GM23338 (cell line): ENCODE results near the gene DMAC2L. TPM values are rescaled to one million over a fixed set of nuclear protein-coding genes. Genes with fewer than 3 reads are reported as not detected.

ENCODE experiments used
- ATAC-seq: fragments of 200-7000 bp; cut with Tn5 transposase; 3 replicates; pipeline ENCODE4 v1.9.1; 2020
- DNase-seq: peaks from one replicate; pipeline ENCODE4 v3.0.0-alpha.2; 2015; ENCODE audit warnings: low spot score
- H2AFZ ChIP-seq: fragments of 200-600 bp; sonication (generic); 2 replicates; pipeline ENCODE4 v1.8.0; 2016; ENCODE audit warnings: antibody characterized with exemption, mild to moderate bottlenecking, moderate library complexity
- H3F3A ChIP-seq: fragments of 200-600 bp; sonication (generic); replicated peaks from 2 replicates; pipeline ENCODE4 v1.8.0; 2017; ENCODE audit warnings: antibody characterized with exemption, mixed run types, low read depth
- H3K27ac ChIP-seq: fragments of 200-600 bp; sonication (generic); 2 replicates; pipeline ENCODE4 v1.6.1; 2016; ENCODE audit warnings: low read depth
- H3K27me3 ChIP-seq: fragments of 200-600 bp; sonication (generic); 2 replicates; pipeline ENCODE4 v1.8.0; 2016; ENCODE audit warnings: mild to moderate bottlenecking, mixed run types, moderate library complexity; ENCODE audit not compliant: insufficient read depth
- H3K36me3 ChIP-seq: fragments of 200-600 bp; sonication (generic); 2 replicates; pipeline ENCODE4 v1.8.0; 2016; ENCODE audit warnings: mild to moderate bottlenecking; ENCODE audit not compliant: insufficient read depth
- H3K4me1 ChIP-seq: fragments of 200-600 bp; sonication (generic); 2 replicates; pipeline ENCODE4 v1.8.0; 2016; ENCODE audit warnings: mild to moderate bottlenecking, moderate library complexity; ENCODE audit not compliant: insufficient read depth
- H3K4me2 ChIP-seq: fragments of 200-600 bp; sonication (generic); 2 replicates; pipeline ENCODE4 v1.7.1; 2017; ENCODE audit warnings: mixed run types
- H3K4me3 ChIP-seq: fragments of 200-600 bp; sonication (generic); 2 replicates; pipeline ENCODE4 v1.6.1; 2016; ENCODE audit warnings: mixed run types
- H3K79me2 ChIP-seq: fragments of 200-600 bp; sonication (generic); replicated peaks from 2 replicates; pipeline ENCODE4 v1.8.0; 2017; ENCODE audit warnings: mild to moderate bottlenecking; ENCODE audit not compliant: insufficient read depth
- H3K9me2 ChIP-seq: fragments of 200-600 bp; sonication (generic); 2 replicates; pipeline ENCODE4 v1.8.0; 2017; ENCODE audit not compliant: insufficient read depth
- H4K20me1 ChIP-seq: fragments of 200-600 bp; sonication (generic); replicated peaks from 2 replicates; pipeline ENCODE4 v1.8.0; 2017; ENCODE audit warnings: mild to moderate bottlenecking; ENCODE audit not compliant: insufficient read depth
- H3K27ac Mint-ChIP-seq: 2 replicates; pipeline ENCODE4 v1.8.0; 2020; ENCODE audit warnings: inconsistent platforms, mild to moderate bottlenecking, moderate library complexity, mixed read lengths
- H3K27me3 Mint-ChIP-seq: 3 replicates; pipeline ENCODE4 v1.8.0; 2022; ENCODE audit warnings: low read depth, mild to moderate bottlenecking, moderate library complexity, mixed read lengths, inconsistent platforms; ENCODE audit not compliant: insufficient read depth, poor library complexity
- H3K36me3 Mint-ChIP-seq: 3 replicates; pipeline ENCODE4 v1.8.0; 2021; ENCODE audit warnings: low read depth, mild to moderate bottlenecking, inconsistent platforms, moderate library complexity, mixed read lengths
- H3K4me1 Mint-ChIP-seq: 3 replicates; pipeline ENCODE4 v1.8.0; 2020; ENCODE audit warnings: mild to moderate bottlenecking, inconsistent platforms, mixed read lengths
- H3K4me3 Mint-ChIP-seq: 3 replicates; pipeline ENCODE4 v1.8.0; 2021; ENCODE audit warnings: moderate library complexity, mild to moderate bottlenecking, inconsistent platforms, mixed read lengths
- H3K9me3 Mint-ChIP-seq: 3 replicates; pipeline ENCODE4 v1.8.0; 2020; ENCODE audit warnings: moderate library complexity, mild to moderate bottlenecking, inconsistent platforms, mixed read lengths
- CREB1 ChIP-seq: fragments of 250-450 bp; sonication (Bioruptor Pico); IDR thresholded peaks from 2 replicates; pipeline ENCODE4 v1.5.0; 2020; ENCODE audit warnings: low read depth, mild to moderate bottlenecking, moderate library complexity
- EZH2 ChIP-seq: fragments of 200-600 bp; sonication (generic); IDR thresholded peaks from one replicate; pipeline ENCODE4 v1.8.0; 2017; ENCODE audit warnings: antibody characterized with exemption, mild to moderate bottlenecking, low read depth; ENCODE audit not compliant: unreplicated experiment
- EZH2phosphoT487 ChIP-seq: fragments of 200-600 bp; sonication (generic); IDR thresholded peaks from one replicate; pipeline ENCODE4 v1.8.1; 2018; ENCODE audit warnings: antibody characterized with exemption; ENCODE audit not compliant: unreplicated experiment
- JUNB ChIP-seq: IDR thresholded peaks from one replicate; pipeline ENCODE4 v1.6.1; 2016; ENCODE audit warnings: antibody characterized with exemption; ENCODE audit not compliant: unreplicated experiment
- NANOG ChIP-seq: IDR thresholded peaks from 2 replicates; pipeline ENCODE4 v1.6.1; 2016; ENCODE audit warnings: antibody characterized with exemption, borderline replicate concordance
- POLR2AphosphoS5 ChIP-seq: IDR thresholded peaks from 2 replicates; pipeline ENCODE4 v1.6.1; 2016; ENCODE audit warnings: antibody characterized with exemption, low read depth
- STAT1 ChIP-seq: IDR thresholded peaks from one replicate; pipeline ENCODE4 v1.6.1; 2016; ENCODE audit warnings: antibody characterized with exemption; ENCODE audit not compliant: unreplicated experiment
- ZNF114 ChIP-seq: fragments of 250-450 bp; sonication (Bioruptor Pico); IDR thresholded peaks from 2 replicates; pipeline ENCODE4 v1.5.0; 2020; ENCODE audit warnings: mild to moderate bottlenecking, moderate library complexity
- ZNF331 ChIP-seq: fragments of 250-450 bp; sonication (Bioruptor Pico); IDR thresholded peaks from 2 replicates; pipeline ENCODE4 v1.5.0; 2020; ENCODE audit warnings: low read depth, mild to moderate bottlenecking, moderate library complexity
- polyA plus RNA-seq: library from polyadenylated mRNA; unstranded; fragments of >200 nt; fragmentation: Nextera tagmentation; extraction: Ambion mirVana; gene quantifications from 2 replicates; pipeline ENCODE4 v1.2.1, GENCODE V29; 2016
- total RNA-seq: library from RNA; depleted of rRNA; stranded (reverse); fragments of >200 nt; shearing (Covaris generic); gene quantifications from 2 replicates; pipeline ENCODE4 v1.2.3, GENCODE V29; 2014
- TF ChIP-seq, protein P1 (sequence below): IDR thresholded peaks from one replicate; pipeline ENCODE4 v1.6.1; 2018; ENCODE audit warnings: antibody characterized with exemption; ENCODE audit not compliant: unreplicated experiment
- TF ChIP-seq, protein P2 (sequence below): fragments of 250-450 bp; sonication (Bioruptor Pico); IDR thresholded peaks from 2 replicates; pipeline ENCODE4 v1.5.0; 2020; ENCODE audit warnings: mild to moderate bottlenecking, moderate library complexity
- TF ChIP-seq, protein P3 (sequence below): IDR thresholded peaks from 2 replicates; pipeline ENCODE4 v1.6.1; 2016; ENCODE audit warnings: antibody characterized with exemption

Gene DMAC2L
- total and polyA plus RNA-seq, 2 experiments from 2014 or later: 22.5 to 33.8 TPM

DNA sequence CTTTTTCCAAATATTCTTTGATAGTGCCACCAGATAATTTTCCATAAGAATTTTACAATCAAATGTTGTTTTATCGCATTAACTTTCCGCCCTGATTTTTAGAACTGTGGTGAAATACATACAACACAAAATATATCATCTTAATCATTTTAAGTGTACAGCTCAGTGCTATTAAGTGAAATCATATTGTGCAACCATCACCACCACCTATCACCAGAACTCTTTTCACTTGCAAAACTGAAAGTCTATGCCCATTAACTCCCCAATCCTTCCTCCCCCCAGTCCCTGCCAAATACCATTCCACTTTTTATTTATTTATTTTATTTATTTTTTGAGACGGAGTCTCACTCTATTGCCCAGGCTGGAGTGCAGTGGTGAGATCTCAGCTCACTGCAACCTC lies 48.0 kb downstream of the DMAC2L start:
- H3K9me3 Mint-ChIP-seq: no peaks in the 10 kb centered on the region
- no peak overlapping the region for H3K27ac Mint-ChIP-seq
- H3K4me3 Mint-ChIP-seq: no peak overlapping the region
- H3K4me2 ChIP-seq: no peak overlapping the region
- no peaks in the 10 kb centered on the region for H4K20me1 ChIP-seq
- DNase-seq: no peak
- H3K27me3 Mint-ChIP-seq: peaks cover 4% of the 10 kb centered on the region
- no peak overlapping the region for H2AFZ ChIP-seq
- H3K4me1 ChIP-seq: no peaks in the 10 kb centered on the region
- H3K79me2 ChIP-seq: no peaks in the 10 kb centered on the region
- H3K36me3 ChIP-seq: no peaks in the 10 kb centered on the region
- no peaks in the 10 kb centered on the region; the same call in 1 of the 3 replicates for H3K4me1 Mint-ChIP-seq
- no peak for ATAC-seq
- no peaks in the 10 kb centered on the region for H3K9me2 ChIP-seq
- TF ChIP-seq ZNF331 (no peak), EZH2phosphoT487 (no peak), CREB1 (no peak), EZH2 (no peak), ZNF114 (CRISPR knock-in tag) (no peak), STAT1 (no peak), JUNB (no peak), NANOG (no peak), POLR2AphosphoS5 (no peak)
- TF ChIP-seq, protein P1, sequence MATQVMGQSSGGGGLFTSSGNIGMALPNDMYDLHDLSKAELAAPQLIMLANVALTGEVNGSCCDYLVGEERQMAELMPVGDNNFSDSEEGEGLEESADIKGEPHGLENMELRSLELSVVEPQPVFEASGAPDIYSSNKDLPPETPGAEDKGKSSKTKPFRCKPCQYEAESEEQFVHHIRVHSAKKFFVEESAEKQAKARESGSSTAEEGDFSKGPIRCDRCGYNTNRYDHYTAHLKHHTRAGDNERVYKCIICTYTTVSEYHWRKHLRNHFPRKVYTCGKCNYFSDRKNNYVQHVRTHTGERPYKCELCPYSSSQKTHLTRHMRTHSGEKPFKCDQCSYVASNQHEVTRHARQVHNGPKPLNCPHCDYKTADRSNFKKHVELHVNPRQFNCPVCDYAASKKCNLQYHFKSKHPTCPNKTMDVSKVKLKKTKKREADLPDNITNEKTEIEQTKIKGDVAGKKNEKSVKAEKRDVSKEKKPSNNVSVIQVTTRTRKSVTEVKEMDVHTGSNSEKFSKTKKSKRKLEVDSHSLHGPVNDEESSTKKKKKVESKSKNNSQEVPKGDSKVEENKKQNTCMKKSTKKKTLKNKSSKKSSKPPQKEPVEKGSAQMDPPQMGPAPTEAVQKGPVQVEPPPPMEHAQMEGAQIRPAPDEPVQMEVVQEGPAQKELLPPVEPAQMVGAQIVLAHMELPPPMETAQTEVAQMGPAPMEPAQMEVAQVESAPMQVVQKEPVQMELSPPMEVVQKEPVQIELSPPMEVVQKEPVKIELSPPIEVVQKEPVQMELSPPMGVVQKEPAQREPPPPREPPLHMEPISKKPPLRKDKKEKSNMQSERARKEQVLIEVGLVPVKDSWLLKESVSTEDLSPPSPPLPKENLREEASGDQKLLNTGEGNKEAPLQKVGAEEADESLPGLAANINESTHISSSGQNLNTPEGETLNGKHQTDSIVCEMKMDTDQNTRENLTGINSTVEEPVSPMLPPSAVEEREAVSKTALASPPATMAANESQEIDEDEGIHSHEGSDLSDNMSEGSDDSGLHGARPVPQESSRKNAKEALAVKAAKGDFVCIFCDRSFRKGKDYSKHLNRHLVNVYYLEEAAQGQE: no peak
- TF ChIP-seq, protein P2, sequence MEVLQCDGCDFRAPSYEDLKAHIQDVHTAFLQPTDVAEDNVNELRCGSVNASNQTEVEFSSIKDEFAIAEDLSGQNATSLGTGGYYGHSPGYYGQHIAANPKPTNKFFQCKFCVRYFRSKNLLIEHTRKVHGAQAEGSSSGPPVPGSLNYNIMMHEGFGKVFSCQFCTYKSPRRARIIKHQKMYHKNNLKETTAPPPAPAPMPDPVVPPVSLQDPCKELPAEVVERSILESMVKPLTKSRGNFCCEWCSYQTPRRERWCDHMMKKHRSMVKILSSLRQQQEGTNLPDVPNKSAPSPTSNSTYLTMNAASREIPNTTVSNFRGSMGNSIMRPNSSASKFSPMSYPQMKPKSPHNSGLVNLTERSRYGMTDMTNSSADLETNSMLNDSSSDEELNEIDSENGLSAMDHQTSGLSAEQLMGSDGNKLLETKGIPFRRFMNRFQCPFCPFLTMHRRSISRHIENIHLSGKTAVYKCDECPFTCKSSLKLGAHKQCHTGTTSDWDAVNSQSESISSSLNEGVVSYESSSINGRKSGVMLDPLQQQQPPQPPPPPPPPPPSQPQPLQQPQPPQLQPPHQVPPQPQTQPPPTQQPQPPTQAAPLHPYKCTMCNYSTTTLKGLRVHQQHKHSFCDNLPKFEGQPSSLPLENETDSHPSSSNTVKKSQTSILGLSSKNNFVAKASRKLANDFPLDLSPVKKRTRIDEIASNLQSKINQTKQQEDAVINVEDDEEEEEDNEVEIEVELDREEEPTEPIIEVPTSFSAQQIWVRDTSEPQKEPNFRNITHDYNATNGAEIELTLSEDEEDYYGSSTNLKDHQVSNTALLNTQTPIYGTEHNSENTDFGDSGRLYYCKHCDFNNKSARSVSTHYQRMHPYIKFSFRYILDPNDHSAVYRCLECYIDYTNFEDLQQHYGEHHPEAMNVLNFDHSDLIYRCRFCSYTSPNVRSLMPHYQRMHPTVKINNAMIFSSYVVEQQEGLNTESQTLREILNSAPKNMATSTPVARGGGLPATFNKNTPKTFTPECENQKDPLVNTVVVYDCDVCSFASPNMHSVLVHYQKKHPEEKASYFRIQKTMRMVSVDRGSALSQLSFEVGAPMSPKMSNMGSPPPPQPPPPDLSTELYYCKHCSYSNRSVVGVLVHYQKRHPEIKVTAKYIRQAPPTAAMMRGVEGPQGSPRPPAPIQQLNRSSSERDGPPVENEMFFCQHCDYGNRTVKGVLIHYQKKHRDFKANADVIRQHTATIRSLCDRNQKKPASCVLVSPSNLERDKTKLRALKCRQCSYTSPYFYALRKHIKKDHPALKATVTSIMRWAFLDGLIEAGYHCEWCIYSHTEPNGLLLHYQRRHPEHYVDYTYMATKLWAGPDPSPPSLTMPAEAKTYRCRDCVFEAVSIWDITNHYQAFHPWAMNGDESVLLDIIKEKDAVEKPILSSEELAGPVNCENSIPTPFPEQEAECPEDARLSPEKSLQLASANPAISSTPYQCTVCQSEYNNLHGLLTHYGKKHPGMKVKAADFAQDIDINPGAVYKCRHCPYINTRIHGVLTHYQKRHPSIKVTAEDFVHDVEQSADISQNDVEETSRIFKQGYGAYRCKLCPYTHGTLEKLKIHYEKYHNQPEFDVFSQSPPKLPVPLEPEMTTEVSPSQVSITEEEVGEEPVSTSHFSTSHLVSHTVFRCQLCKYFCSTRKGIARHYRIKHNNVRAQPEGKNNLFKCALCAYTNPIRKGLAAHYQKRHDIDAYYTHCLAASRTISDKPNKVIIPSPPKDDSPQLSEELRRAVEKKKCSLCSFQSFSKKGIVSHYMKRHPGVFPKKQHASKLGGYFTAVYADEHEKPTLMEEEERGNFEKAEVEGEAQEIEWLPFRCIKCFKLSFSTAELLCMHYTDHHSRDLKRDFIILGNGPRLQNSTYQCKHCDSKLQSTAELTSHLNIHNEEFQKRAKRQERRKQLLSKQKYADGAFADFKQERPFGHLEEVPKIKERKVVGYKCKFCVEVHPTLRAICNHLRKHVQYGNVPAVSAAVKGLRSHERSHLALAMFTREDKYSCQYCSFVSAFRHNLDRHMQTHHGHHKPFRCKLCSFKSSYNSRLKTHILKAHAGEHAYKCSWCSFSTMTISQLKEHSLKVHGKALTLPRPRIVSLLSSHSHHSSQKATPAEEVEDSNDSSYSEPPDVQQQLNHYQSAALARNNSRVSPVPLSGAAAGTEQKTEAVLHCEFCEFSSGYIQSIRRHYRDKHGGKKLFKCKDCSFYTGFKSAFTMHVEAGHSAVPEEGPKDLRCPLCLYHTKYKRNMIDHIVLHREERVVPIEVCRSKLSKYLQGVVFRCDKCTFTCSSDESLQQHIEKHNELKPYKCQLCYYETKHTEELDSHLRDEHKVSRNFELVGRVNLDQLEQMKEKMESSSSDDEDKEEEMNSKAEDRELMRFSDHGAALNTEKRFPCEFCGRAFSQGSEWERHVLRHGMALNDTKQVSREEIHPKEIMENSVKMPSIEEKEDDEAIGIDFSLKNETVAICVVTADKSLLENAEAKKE: no peak
- TF ChIP-seq, protein P3, sequence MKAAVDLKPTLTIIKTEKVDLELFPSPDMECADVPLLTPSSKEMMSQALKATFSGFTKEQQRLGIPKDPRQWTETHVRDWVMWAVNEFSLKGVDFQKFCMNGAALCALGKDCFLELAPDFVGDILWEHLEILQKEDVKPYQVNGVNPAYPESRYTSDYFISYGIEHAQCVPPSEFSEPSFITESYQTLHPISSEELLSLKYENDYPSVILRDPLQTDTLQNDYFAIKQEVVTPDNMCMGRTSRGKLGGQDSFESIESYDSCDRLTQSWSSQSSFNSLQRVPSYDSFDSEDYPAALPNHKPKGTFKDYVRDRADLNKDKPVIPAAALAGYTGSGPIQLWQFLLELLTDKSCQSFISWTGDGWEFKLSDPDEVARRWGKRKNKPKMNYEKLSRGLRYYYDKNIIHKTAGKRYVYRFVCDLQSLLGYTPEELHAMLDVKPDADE: no peak
- H3K27me3 ChIP-seq: no peaks in the 10 kb centered on the region
- H3F3A ChIP-seq: no peaks in the 10 kb centered on the region
- no peaks in the 10 kb centered on the region for H3K36me3 Mint-ChIP-seq
- H3K27ac ChIP-seq: no peak overlapping the region
- H3K4me3 ChIP-seq: no peak overlapping the region
